ENCODE measurements around the gene COPRS. TPM values are rescaled to one million over a fixed set of nuclear protein-coding genes. Genes with fewer than 3 reads are reported as not detected.
A peak's percentile ranks its signal among the peaks of the same experiment; 100 is the strongest.

Gene COPRS
- polyA plus RNA-seq, 3 donors: 11.7 to 40.0 (median 38.9) TPM

DNA sequence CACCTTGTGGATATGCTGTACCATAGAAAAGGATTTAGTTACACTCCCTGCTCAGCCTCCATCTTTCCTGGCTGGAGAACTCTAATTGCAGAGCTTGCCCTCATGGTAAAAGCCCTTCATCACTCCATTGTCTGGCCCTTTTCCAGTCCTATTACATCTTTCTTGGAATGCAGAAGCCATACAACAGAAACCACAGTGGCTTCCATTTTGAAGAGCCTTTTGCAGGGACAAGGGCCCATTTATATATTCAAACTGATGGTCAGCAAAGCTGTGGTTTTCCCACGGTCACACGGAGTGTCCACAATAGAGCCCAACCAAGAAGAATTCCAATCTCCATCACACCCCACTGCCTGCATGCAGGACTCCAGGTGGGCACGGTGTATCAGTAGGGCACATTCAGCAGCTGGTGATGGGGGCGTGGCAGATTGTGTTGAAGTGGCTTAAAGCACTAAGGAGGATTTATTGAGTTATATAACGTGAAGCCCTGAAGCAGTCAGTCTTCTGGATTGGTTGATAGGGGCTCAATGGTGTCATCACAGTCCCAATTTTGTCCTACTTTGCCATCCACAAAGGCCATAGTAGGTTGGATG lies 20.3 kb downstream of the COPRS start:
- Histone ChIP-seq H3K9ac (ENCODE audit: insufficient read depth, low read length, poor library complexity, severe bottlenecking) (no peak overlapping the region), H2AFZ (ENCODE audit: insufficient read depth, low read depth, low read length, poor library complexity, severe bottlenecking) (no peak overlapping the region), H3K27ac (ENCODE audit: low read depth in 1 of 2, low read length in 2 of 2) (peak overlapping the region in 1 of 2 donors; percentile 17), H3K27me3 (ENCODE audit: control insufficient read depth in 2 of 2, insufficient read depth in 2 of 2, low read length in 2 of 2) (no peaks in the 10 kb centered on the region), H3K9me3 (replicated peaks in 1 of 2; ENCODE audit: control insufficient read depth in 1 of 2, insufficient read depth in 1 of 2, low read length in 2 of 2) (peaks cover 0 to 4% of the 10 kb centered on the region in 2 donors), H3K36me3 (replicated peaks in 1 of 2; ENCODE audit: control insufficient read depth in 1 of 2, insufficient read depth in 2 of 2, low read length in 2 of 2) (no peaks in the 10 kb centered on the region), H3K4me3 (replicated peaks in 1 of 3; ENCODE audit: low read depth in 2 of 3, low read length in 3 of 3) (no peak overlapping the region), H4K20me1 (ENCODE audit: insufficient read depth, low read length) (no peaks in the 10 kb centered on the region), H3K79me2 (ENCODE audit: insufficient read depth, low read length) (no peaks in the 10 kb centered on the region), H3K4me1 (ENCODE audit: control insufficient read depth in 1 of 2, insufficient read depth in 2 of 2, low read length in 2 of 2) (peaks cover 25% of the 10 kb centered on the region in 2 donors), H3K4me2 (replicated peaks; ENCODE audit: extremely low read depth, low read length, poor library complexity, severe bottlenecking) (no peak overlapping the region)
- 92% methylated on average over 2 of the region's 5 CpGs for WGBS (ENCODE audit: insufficient coverage)
- TF ChIP-seq, protein P1, sequence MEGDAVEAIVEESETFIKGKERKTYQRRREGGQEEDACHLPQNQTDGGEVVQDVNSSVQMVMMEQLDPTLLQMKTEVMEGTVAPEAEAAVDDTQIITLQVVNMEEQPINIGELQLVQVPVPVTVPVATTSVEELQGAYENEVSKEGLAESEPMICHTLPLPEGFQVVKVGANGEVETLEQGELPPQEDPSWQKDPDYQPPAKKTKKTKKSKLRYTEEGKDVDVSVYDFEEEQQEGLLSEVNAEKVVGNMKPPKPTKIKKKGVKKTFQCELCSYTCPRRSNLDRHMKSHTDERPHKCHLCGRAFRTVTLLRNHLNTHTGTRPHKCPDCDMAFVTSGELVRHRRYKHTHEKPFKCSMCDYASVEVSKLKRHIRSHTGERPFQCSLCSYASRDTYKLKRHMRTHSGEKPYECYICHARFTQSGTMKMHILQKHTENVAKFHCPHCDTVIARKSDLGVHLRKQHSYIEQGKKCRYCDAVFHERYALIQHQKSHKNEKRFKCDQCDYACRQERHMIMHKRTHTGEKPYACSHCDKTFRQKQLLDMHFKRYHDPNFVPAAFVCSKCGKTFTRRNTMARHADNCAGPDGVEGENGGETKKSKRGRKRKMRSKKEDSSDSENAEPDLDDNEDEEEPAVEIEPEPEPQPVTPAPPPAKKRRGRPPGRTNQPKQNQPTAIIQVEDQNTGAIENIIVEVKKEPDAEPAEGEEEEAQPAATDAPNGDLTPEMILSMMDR (IDR thresholded peaks at IDR 0.05): no peak
- H3K9me3 Mint-ChIP-seq: peaks cover 1 to 9% (median 5%) of the 10 kb centered on the region in 7 donors
- peaks cover 22% of the 10 kb centered on the region for H3K4me1 Mint-ChIP-seq
- H3K4me3 Mint-ChIP-seq: no peak overlapping the region
- H3K36me3 Mint-ChIP-seq: no peaks in the 10 kb centered on the region
- DNase-seq: no peak
- peaks cover 0 to 1% (median 1%) of the 10 kb centered on the region in 3 donors for H3K27me3 Mint-ChIP-seq (ENCODE audit: low read depth in 3 of 3)
- intact Hi-C loops (cut with micrococcal nuclease): no loop called here
- peak overlapping the region in 2 of 7 donors; percentile 5 to 24 for H3K27ac Mint-ChIP-seq

DNA sequence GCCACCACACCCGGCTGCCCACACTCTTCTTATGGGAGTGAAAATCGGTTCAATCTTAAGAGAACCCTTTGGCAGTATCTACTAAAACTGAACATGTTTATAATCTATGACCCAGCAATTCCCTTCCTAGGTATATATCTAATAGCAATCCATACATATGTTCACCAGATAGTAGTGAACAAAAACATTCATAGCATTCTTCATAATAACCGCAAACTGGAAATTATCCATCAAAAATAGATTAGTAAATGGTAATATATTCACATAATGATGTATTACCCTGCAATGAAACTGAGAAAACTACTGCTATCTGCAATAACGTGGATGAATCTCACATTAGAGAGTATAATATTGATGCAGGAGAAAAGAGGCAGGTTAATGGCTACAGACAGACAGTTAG lies 23.1 kb downstream of the COPRS start:
- H3K9me3 Mint-ChIP-seq: peaks cover 1 to 15% (median 9%) of the 10 kb centered on the region in 7 donors
- no peaks in the 10 kb centered on the region for H3K36me3 Mint-ChIP-seq
- no peaks in the 10 kb centered on the region for H3K36me3 ChIP-seq (replicated peaks in 1 of 2; ENCODE audit: control insufficient read depth in 1 of 2, insufficient read depth in 2 of 2, low read length in 2 of 2)
- H3K4me1 ChIP-seq (ENCODE audit: control insufficient read depth in 1 of 2, insufficient read depth in 2 of 2, low read length in 2 of 2): peaks cover 15 to 19% of the 10 kb centered on the region in 2 donors
- H3K4me3 Mint-ChIP-seq: no peak overlapping the region
- intact Hi-C loops (cut with micrococcal nuclease): no loop called here
- H3K27me3 Mint-ChIP-seq (ENCODE audit: low read depth in 3 of 3): peaks cover 1 to 6% (median 2%) of the 10 kb centered on the region in 3 donors
- H3K79me2 ChIP-seq (ENCODE audit: insufficient read depth, low read length): no peaks in the 10 kb centered on the region
- no CpG with 5 or more reads among the region's 4 CpGs for WGBS (ENCODE audit: insufficient coverage)
- no peak for DNase-seq
- H2AFZ ChIP-seq (ENCODE audit: insufficient read depth, low read depth, low read length, poor library complexity, severe bottlenecking): no peak overlapping the region
- no peak overlapping the region for H3K4me3 ChIP-seq (replicated peaks in 1 of 3; ENCODE audit: low read depth in 2 of 3, low read length in 3 of 3)
- H3K4me2 ChIP-seq (replicated peaks; ENCODE audit: extremely low read depth, low read length, poor library complexity, severe bottlenecking): no peak overlapping the region
- H3K27me3 ChIP-seq (ENCODE audit: control insufficient read depth in 2 of 2, insufficient read depth in 2 of 2, low read length in 2 of 2): no peaks in the 10 kb centered on the region
- H4K20me1 ChIP-seq (ENCODE audit: insufficient read depth, low read length): no peaks in the 10 kb centered on the region
- H3K27ac Mint-ChIP-seq: no peak overlapping the region
- TF ChIP-seq, protein P1 (IDR thresholded peaks at IDR 0.05): no peak
- H3K27ac ChIP-seq (ENCODE audit: low read depth in 1 of 2, low read length in 2 of 2): no peak overlapping the region
- no peak overlapping the region for H3K9ac ChIP-seq (ENCODE audit: insufficient read depth, low read length, poor library complexity, severe bottlenecking)
- H3K4me1 Mint-ChIP-seq: peaks cover 22% of the 10 kb centered on the region
- peaks cover 0 to 4% of the 10 kb centered on the region in 2 donors for H3K9me3 ChIP-seq (replicated peaks in 1 of 2; ENCODE audit: control insufficient read depth in 1 of 2, insufficient read depth in 1 of 2, low read length in 2 of 2)

Measured in CD14-positive monocyte (primary cell).